ENCODE results near the gene LINGO4. TPM values are rescaled to one million over a fixed set of nuclear protein-coding genes. Genes with fewer than 3 reads are reported as not detected.

LINGO4 gene
- total RNA-seq, 3 donors from 2014 or later, result 0.23 to 0.54 (median 0.24) TPM

GRCh38 chr1:151779852-151780251, 25.4 kb downstream of the LINGO4 start:
- Histone ChIP-seq H3K9me3 (no peaks in the 10 kb centered on the region), H3K36me3 (ENCODE audit: low read depth) (no peaks in the 10 kb centered on the region), H3K4me1 (ENCODE audit: low read depth) (no peaks in the 10 kb centered on the region), H3K4me3 (no peak overlapping the region)
- TF ChIP-seq CTCF (IDR thresholded peaks at IDR 0.05), result no peak
- intact Hi-C loops (cut with DNase I, micrococcal nuclease), result no loop called here
- DNase-seq (no peak), ATAC-seq (no peak)

- DNase-seq (no peak), ATAC-seq (no peak)
- Histone ChIP-seq H3K36me3 (ENCODE audit: low read depth) (no peaks in the 10 kb centered on the region), H3K4me1 (ENCODE audit: low read depth) (no peaks in the 10 kb centered on the region), H3K4me3 (no peak overlapping the region), H3K9me3 (no peaks in the 10 kb centered on the region)
- intact Hi-C loops (cut with DNase I, micrococcal nuclease), result no loop called here
- no peak for TF ChIP-seq CTCF (IDR thresholded peaks at IDR 0.05)
These were observed 27.9 kb downstream of the LINGO4 start for GRCh38 chr1:151777317-151777716.

- intact Hi-C loops (cut with DNase I, micrococcal nuclease), result no loop called here
- Histone ChIP-seq H3K4me1 (ENCODE audit: low read depth) (no peaks in the 10 kb centered on the region), H3K4me3 (no peak overlapping the region), H3K36me3 (ENCODE audit: low read depth) (no peaks in the 10 kb centered on the region), H3K9me3 (no peaks in the 10 kb centered on the region)
- ATAC-seq (no peak), DNase-seq (no peak)
- no peak for TF ChIP-seq CTCF (IDR thresholded peaks at IDR 0.05)
These were observed 28.6 kb downstream of the LINGO4 start for GRCh38 chr1:151776665-151777062.

- Histone ChIP-seq H3K4me1 (ENCODE audit: low read depth) (no peaks in the 10 kb centered on the region), H3K36me3 (ENCODE audit: low read depth) (no peaks in the 10 kb centered on the region), H3K9me3 (no peaks in the 10 kb centered on the region), H3K4me3 (no peak overlapping the region)
- no peak for TF ChIP-seq CTCF (IDR thresholded peaks at IDR 0.05)
- intact Hi-C loops (cut with DNase I, micrococcal nuclease), result no loop called here
- ATAC-seq, result no peak
- no peak for DNase-seq
These were observed 29.1 kb downstream of the LINGO4 start for GRCh38 chr1:151775894-151776664.

- intact Hi-C loops (cut with DNase I, micrococcal nuclease), result no loop called here
- no peaks in the 10 kb centered on the region for H3K36me3 ChIP-seq (ENCODE audit: low read depth)
- H3K9me3 ChIP-seq, result no peaks in the 10 kb centered on the region
These were observed 30.8 kb downstream of the LINGO4 start for GRCh38 chr1:151774256-151774922.

More at GRCh38 chr1:151774256-151774922, 30.8 kb downstream of the LINGO4 start:
- H3K4me1 ChIP-seq (ENCODE audit: low read depth), result no peaks in the 10 kb centered on the region
- no peak for ATAC-seq
- H3K4me3 ChIP-seq, result no peak overlapping the region
- no peak for TF ChIP-seq CTCF (IDR thresholded peaks at IDR 0.05)
- no peak for DNase-seq
